HepG2 (cell line): Measurements from ENCODE around the gene EAF1. TPM values are rescaled to one million over a fixed set of nuclear protein-coding genes. Genes with fewer than 3 reads are reported as not detected.

ENCODE experiments used
- ATAC-seq: fragments of 200-7000 bp; cut with Tn5 transposase; 3 replicates; pipeline ENCODE4 v1.9.1; 2020; ENCODE audit warnings: mild to moderate bottlenecking, moderate library complexity
- BruUV-seq: library from RNA; stranded (reverse); fragments of 400-500 nt; replicated peaks from 2 replicates; lab custom pipeline; 2021; lab: Mats Ljungman, UMichigan
- CTCF ChIA-PET: fragments of 300-600 bp; formaldehyde crosslinking; extraction: SDS; loops from one replicate; lab custom pipeline; 2021; ENCODE audit warnings: low total read pairs, inconsistent platforms, low intra/inter-chr PET ratio; lab: Yijun Ruan, JAX
- POLR2A ChIA-PET: fragments of 350-600 bp; sonication (Branson Sonifier 250); formaldehyde crosslinking; loops from one replicate; lab custom pipeline; 2020; ENCODE audit warnings: antibody characterized with exemption, inconsistent platforms; lab: Yijun Ruan, JAX
- DNase-seq: peaks from one replicate; pipeline ENCODE4 v3.0.0-alpha.2; 2015; ENCODE audit warnings: low spot score
- FAIRE-seq: peaks from 3 replicates; lab custom pipeline; 2011; peaks lifted over from hg19 to GRCh38; lab: Jason Lieb, UNC
- H2AFZ ChIP-seq: one replicate; pipeline ENCODE4 v1.6.1; 2011; ENCODE audit warnings: low read length, inconsistent platforms
- H3K27ac ChIP-seq: fragments of 300-600 bp; 3 replicates; pipeline ENCODE4 v1.8.0; 2011; ENCODE audit warnings: mixed run types, mild to moderate bottlenecking, mixed read lengths, low read length, inconsistent platforms; ENCODE audit not compliant: insufficient read depth; ENCODE audit errors: extremely low read length
- H3K27me3 ChIP-seq, 2 experiments: fragments of 200-600 bp in 1 of 2; 2 replicates in 1 of 2; 3 replicates in 1 of 2; pipeline versions ENCODE4 v1.6.0 to v1.8.0; 2011; ENCODE audit warnings: low read length in 2 of 2, mild to moderate bottlenecking in 2 of 2, moderate library complexity in 2 of 2, inconsistent platforms in 1 of 2; ENCODE audit not compliant: insufficient read depth in 2 of 2, control insufficient read depth in 1 of 2
- H3K36me3 ChIP-seq, 2 experiments: fragments of 200-600 bp in 1 of 2; replicated peaks in 1 of 2; 2 replicates in 1 of 2; 3 replicates in 1 of 2; pipeline versions ENCODE4 v1.5.1 to v1.8.0; 2011; ENCODE audit warnings: low read length in 2 of 2, inconsistent platforms in 1 of 2; ENCODE audit not compliant: insufficient read depth in 2 of 2, control insufficient read depth in 1 of 2
- H3K4me1 ChIP-seq: 2 replicates; pipeline ENCODE4 v1.5.1; 2012; ENCODE audit warnings: low read length, inconsistent platforms; ENCODE audit not compliant: insufficient read depth
- H3K4me2 ChIP-seq: 2 replicates; pipeline ENCODE4 v1.6.0; 2011; ENCODE audit warnings: low read depth, low read length, inconsistent platforms
- H3K4me3 ChIP-seq, 3 experiments: fragments of 200-600 bp in 1 of 3; sonication (generic), shearing (Covaris generic) in 1 of 3; replicated peaks in 1 of 3; 2 replicates each; pipeline ENCODE4 v1.5.1; 2011 to 2016; ENCODE audit warnings: low read length in 3 of 3, inconsistent platforms in 2 of 3, low read depth in 2 of 3, mild to moderate bottlenecking in 2 of 3, control low read depth in 1 of 3, mixed read lengths in 1 of 3; ENCODE audit not compliant: insufficient read depth in 1 of 3
- H3K79me2 ChIP-seq: one replicate; pipeline ENCODE4 v1.6.1; 2011; ENCODE audit warnings: low read length, inconsistent platforms; ENCODE audit not compliant: insufficient read depth
- H3K9ac ChIP-seq: 2 replicates; pipeline ENCODE4 v1.6.0; 2011; ENCODE audit warnings: mild to moderate bottlenecking, low read depth, low read length, inconsistent platforms; ENCODE audit not compliant: insufficient read depth
- H3K9me3 ChIP-seq: 2 replicates; pipeline ENCODE4 v1.5.1; 2012; ENCODE audit warnings: mild to moderate bottlenecking, low read length
- H4K20me1 ChIP-seq: 2 replicates; pipeline ENCODE4 v1.6.0; 2011; ENCODE audit warnings: inconsistent platforms, mild to moderate bottlenecking, low read length, moderate library complexity; ENCODE audit not compliant: insufficient read depth
- JUN ChIP-seq: sonication (generic); formaldehyde crosslinking; IDR thresholded peaks from 2 replicates; pipeline ENCODE4 v1.4.0; 2020; ENCODE audit warnings: mild to moderate bottlenecking, missing genetic modification reagents
- NCOA2 ChIP-seq: sonication (generic); formaldehyde crosslinking; IDR thresholded peaks from 2 replicates; pipeline ENCODE4 v1.8.0; 2022; ENCODE audit warnings: inconsistent platforms
- SAFB2 ChIP-seq: sonication (generic); formaldehyde crosslinking; IDR thresholded peaks from 2 replicates; pipeline ENCODE4 v1.5.1; 2020; ENCODE audit warnings: missing genetic modification reagents, low read depth, mild to moderate bottlenecking, borderline replicate concordance
- TSC22D2 ChIP-seq: sonication (generic); formaldehyde crosslinking; IDR thresholded peaks from 2 replicates; pipeline ENCODE4 v1.5.1; 2020; ENCODE audit warnings: missing genetic modification reagents, mild to moderate bottlenecking, borderline replicate concordance
- ZNF263 ChIP-seq: sonication (generic); formaldehyde crosslinking; IDR thresholded peaks from 2 replicates; pipeline ENCODE4 v1.4.0; 2020; ENCODE audit warnings: missing genetic modification reagents
- ZNF562 ChIP-seq: sonication (generic); formaldehyde crosslinking; IDR thresholded peaks from 2 replicates; pipeline ENCODE4 v1.8.0; 2022; ENCODE audit warnings: missing genetic modification reagents, borderline replicate concordance
- ZNF776 ChIP-seq: sonication (generic); formaldehyde crosslinking; IDR thresholded peaks from 2 replicates; pipeline ENCODE4 v1.4.0; 2020; ENCODE audit warnings: mild to moderate bottlenecking, missing genetic modification reagents
- ZNF879 ChIP-seq: sonication (generic); formaldehyde crosslinking; IDR thresholded peaks from 2 replicates; pipeline ENCODE4 v1.8.1; 2023; ENCODE audit warnings: missing genetic modification reagents
- WGBS: methylation state at CpG from one replicate; pipeline ENCODE4 v1.1.6; 2017; ENCODE audit warnings: low lambda C conversion rate; 5-methylcytosine and 5-hydroxymethylcytosine counted together
- in situ Hi-C: cut with HindIII; loops from 2 replicates; pipeline ENCODE4 v1.10.0; 2017; ENCODE audit warnings: low pct_unique_long_range_greater_than_20kb; ENCODE audit not compliant: extremely low pct_ligation_motif_present
- intact Hi-C: fragments of 100-400 bp; cut with micrococcal nuclease; formaldehyde crosslinking; loops from one replicate; pipeline ENCODE4 v1.10.0; 2022; ENCODE audit not compliant: unreplicated experiment
- polyA plus RNA-seq, 8 experiments: library from polyadenylated mRNA; depleted of rRNA in 3 of 8; stranded (reverse) in 7 of 8; unstranded in 1 of 8; fragments of >200 nt; fragmentation: Illumina TruSeq in 4 of 8; extraction: Trizol in 4 of 8; gene quantifications; 2 replicates each; pipeline versions ENCODE4 v1.2.1 to v1.2.3, GENCODE V29; 2011 to 2016; ENCODE audit warnings: low read depth in 4 of 8, missing spikeins in 1 of 8, mixed read lengths in 1 of 8; ENCODE audit not compliant: insufficient read depth in 1 of 8
- total RNA-seq, 5 experiments: library from RNA; depleted of rRNA; stranded (reverse); fragments of >200 nt; fragmentation: Illumina TruSeq; extraction: Trizol; gene quantifications; 2 replicates each; pipeline ENCODE4 v1.2.3, GENCODE V29; 2016; ENCODE audit warnings: low read depth in 1 of 5
- TF ChIP-seq, protein P1 (sequence below): sonication (generic); formaldehyde crosslinking; IDR thresholded peaks from 2 replicates; pipeline ENCODE4 v1.4.0; 2020; ENCODE audit warnings: missing genetic modification reagents
- TF ChIP-seq, protein P2 (sequence below): sonication (generic); formaldehyde crosslinking; conservative IDR thresholded peaks from 2 replicates; pipeline ENCODE4 v1.4.0; 2020; ENCODE audit warnings: missing genetic modification reagents
- TF ChIP-seq, protein P3 (sequence below): sonication (generic); formaldehyde crosslinking; IDR thresholded peaks from 2 replicates; pipeline ENCODE4 v1.9.0; 2021; ENCODE audit warnings: missing genetic modification reagents, borderline replicate concordance
- TF ChIP-seq, protein P4 (sequence below): IDR thresholded peaks from 2 replicates; pipeline ENCODE4 v1.6.1; 2016

EAF1 gene
- total and polyA plus RNA-seq, 2 of the 13 experiments (the other 11 are each of a cell fraction or from before 2014, with no cell fraction given), result 8.1 to 30.0 TPM

DNA sequence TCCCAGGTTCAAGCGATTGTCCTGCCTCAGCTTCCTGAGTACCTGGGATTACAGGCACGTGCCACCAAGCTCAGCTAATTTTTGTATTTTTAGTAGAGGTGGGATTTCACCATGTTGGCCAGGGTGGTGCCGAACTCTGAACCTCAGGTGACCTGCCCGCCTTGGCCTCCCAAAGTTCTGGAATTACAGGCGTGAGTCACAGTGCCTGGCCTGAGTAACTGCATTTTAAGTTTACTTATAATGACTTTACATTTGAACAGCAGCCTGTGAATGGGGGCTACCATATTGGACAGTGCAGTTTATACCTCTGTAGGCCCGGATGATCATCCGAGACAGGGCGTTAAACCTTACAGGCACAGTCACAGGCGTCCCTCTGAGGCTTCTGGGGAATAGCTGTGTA lies 24.8 kb downstream of the EAF1 start:
- H3K4me3 ChIP-seq, result no peak overlapping the region
- no TSS peak for BruUV-seq
- no peaks in the 10 kb centered on the region for H3K9me3 ChIP-seq
- TF ChIP-seq ZNF879 (CRISPR knock-in tag) (no peak), SAFB2 (no peak), ZNF776 (CRISPR knock-in tag) (no peak), TSC22D2 (no peak)
- TF ChIP-seq, protein P1, sequence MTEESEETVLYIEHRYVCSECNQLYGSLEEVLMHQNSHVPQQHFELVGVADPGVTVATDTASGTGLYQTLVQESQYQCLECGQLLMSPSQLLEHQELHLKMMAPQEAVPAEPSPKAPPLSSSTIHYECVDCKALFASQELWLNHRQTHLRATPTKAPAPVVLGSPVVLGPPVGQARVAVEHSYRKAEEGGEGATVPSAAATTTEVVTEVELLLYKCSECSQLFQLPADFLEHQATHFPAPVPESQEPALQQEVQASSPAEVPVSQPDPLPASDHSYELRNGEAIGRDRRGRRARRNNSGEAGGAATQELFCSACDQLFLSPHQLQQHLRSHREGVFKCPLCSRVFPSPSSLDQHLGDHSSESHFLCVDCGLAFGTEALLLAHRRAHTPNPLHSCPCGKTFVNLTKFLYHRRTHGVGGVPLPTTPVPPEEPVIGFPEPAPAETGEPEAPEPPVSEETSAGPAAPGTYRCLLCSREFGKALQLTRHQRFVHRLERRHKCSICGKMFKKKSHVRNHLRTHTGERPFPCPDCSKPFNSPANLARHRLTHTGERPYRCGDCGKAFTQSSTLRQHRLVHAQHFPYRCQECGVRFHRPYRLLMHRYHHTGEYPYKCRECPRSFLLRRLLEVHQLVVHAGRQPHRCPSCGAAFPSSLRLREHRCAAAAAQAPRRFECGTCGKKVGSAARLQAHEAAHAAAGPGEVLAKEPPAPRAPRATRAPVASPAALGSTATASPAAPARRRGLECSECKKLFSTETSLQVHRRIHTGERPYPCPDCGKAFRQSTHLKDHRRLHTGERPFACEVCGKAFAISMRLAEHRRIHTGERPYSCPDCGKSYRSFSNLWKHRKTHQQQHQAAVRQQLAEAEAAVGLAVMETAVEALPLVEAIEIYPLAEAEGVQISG (CRISPR knock-in tag), result no peak
- TF ChIP-seq, all 625 proteins: peak for 0
- Histone ChIP-seq H3K4me1 (no peaks in the 10 kb centered on the region), H3K36me3 (no peaks in the 10 kb centered on the region), H4K20me1 (no peaks in the 10 kb centered on the region), H3K4me2 (no peak overlapping the region), H3K27ac (no peak overlapping the region), H3K79me2 (no peaks in the 10 kb centered on the region), H3K27me3 (no peaks in the 10 kb centered on the region), H3K9ac (no peak overlapping the region), H2AFZ (no peak overlapping the region)
- ATAC-seq, result no peak
- in situ Hi-C loops, result no loop called here
- ChIA-PET CTCF (no interaction called here), POLR2A (no interaction called here)
- intact Hi-C loops, result no loop called here
- no peak for DNase-seq
- FAIRE-seq, result no peak
- WGBS, result 52% methylated on average over 6 of the region's 9 CpGs

DNA sequence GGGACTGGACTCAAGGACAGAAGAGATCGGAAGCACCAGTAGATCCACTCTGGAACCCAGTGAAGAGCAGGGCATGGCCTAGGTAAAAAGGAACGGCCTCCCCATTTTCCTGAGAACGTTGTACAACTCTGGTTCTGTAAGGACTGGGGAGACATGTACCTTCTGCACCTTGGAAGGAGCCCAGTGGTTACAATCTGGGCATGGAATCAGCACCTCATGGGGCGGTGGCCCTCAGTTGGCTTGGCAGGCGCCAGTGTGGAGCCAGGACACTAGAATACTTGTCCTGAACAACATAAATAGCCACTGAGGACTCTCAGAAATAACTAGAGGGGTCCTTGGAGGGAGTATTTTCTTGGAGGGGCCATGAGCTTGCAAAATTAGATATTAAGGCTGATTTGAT lies 25.6 kb downstream of the EAF1 start:
- ATAC-seq (no peak), DNase-seq (no peak), FAIRE-seq (no peak)
- Histone ChIP-seq H3K4me1 (peaks cover 1% of the 10 kb centered on the region), H3K36me3 (no peaks in the 10 kb centered on the region), H3K79me2 (no peaks in the 10 kb centered on the region), H3K27me3 (no peaks in the 10 kb centered on the region), H2AFZ (no peak overlapping the region), H3K27ac (no peak overlapping the region), H3K9me3 (no peaks in the 10 kb centered on the region), H3K4me3 (no peak overlapping the region), H3K4me2 (no peak overlapping the region), H3K9ac (no peak overlapping the region), H4K20me1 (no peaks in the 10 kb centered on the region)
- ChIA-PET CTCF (no interaction called here), POLR2A (no interaction called here)
- BruUV-seq, result no TSS peak
- intact Hi-C loops, result no loop called here
- in situ Hi-C loops, result no loop called here
- 61% methylated on average over 5 of the region's 5 CpGs for WGBS
- TF ChIP-seq, protein P2, sequence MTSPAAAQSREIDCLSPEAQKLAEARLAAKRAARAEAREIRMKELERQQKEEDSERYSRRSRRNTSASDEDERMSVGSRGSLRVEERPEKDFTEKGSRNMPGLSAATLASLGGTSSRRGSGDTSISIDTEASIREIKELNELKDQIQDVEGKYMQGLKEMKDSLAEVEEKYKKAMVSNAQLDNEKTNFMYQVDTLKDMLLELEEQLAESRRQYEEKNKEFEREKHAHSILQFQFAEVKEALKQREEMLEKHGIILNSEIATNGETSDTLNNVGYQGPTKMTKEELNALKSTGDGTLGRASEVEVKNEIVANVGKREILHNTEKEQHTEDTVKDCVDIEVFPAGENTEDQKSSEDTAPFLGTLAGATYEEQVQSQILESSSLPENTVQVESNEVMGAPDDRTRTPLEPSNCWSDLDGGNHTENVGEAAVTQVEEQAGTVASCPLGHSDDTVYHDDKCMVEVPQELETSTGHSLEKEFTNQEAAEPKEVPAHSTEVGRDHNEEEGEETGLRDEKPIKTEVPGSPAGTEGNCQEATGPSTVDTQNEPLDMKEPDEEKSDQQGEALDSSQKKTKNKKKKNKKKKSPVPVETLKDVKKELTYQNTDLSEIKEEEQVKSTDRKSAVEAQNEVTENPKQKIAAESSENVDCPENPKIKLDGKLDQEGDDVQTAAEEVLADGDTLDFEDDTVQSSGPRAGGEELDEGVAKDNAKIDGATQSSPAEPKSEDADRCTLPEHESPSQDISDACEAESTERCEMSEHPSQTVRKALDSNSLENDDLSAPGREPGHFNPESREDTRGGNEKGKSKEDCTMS, result no peak
- TF ChIP-seq JUN (CRISPR knock-in tag) (no peak), NCOA2 (CRISPR knock-in tag) (no peak), ZNF562 (no peak), ZNF263 (CRISPR knock-in tag) (no peak)
- TF ChIP-seq, protein P3, sequence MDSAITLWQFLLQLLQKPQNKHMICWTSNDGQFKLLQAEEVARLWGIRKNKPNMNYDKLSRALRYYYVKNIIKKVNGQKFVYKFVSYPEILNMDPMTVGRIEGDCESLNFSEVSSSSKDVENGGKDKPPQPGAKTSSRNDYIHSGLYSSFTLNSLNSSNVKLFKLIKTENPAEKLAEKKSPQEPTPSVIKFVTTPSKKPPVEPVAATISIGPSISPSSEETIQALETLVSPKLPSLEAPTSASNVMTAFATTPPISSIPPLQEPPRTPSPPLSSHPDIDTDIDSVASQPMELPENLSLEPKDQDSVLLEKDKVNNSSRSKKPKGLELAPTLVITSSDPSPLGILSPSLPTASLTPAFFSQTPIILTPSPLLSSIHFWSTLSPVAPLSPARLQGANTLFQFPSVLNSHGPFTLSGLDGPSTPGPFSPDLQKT (CRISPR knock-in tag), result no peak
- TF ChIP-seq, protein P4, sequence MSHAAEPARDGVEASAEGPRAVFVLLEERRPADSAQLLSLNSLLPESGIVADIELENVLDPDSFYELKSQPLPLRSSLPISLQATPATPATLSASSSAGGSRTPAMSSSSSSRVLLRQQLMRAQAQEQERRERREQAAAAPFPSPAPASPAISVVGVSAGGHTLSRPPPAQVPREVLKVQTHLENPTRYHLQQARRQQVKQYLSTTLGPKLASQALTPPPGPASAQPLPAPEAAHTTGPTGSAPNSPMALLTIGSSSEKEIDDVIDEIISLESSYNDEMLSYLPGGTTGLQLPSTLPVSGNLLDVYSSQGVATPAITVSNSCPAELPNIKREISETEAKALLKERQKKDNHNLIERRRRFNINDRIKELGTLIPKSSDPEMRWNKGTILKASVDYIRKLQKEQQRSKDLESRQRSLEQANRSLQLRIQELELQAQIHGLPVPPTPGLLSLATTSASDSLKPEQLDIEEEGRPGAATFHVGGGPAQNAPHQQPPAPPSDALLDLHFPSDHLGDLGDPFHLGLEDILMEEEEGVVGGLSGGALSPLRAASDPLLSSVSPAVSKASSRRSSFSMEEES, result no peak
